Fibroblast of villous mesenchyme (primary cell): ENCODE results near the gene HTR2A. TPM values are rescaled to one million over a fixed set of nuclear protein-coding genes. Genes with fewer than 3 reads are reported as not detected.

Experiments
- DNase-seq: peaks from one replicate; pipeline ENCODE4 v3.0.0-alpha.2; 2010; ENCODE audit warnings: low read depth
- H3K4me3 ChIP-seq: 2 replicates; pipeline ENCODE4 v1.5.1; 2011; ENCODE audit warnings: low read depth, mild to moderate bottlenecking, low read length
- total RNA-seq: library from RNA; depleted of rRNA; stranded (reverse); fragments of >200 nt; gene quantifications from 2 replicates; pipeline ENCODE4 v1.2.3, GENCODE V29; 2012
- TF ChIP-seq, protein P1 (sequence below): IDR thresholded peaks from 2 replicates; pipeline ENCODE4 v1.5.1; 2012; ENCODE audit warnings: low read depth, mild to moderate bottlenecking, low read length; ENCODE audit not compliant: insufficient read depth

HTR2A gene
- total RNA-seq, 1 donor = not detected

DNA sequence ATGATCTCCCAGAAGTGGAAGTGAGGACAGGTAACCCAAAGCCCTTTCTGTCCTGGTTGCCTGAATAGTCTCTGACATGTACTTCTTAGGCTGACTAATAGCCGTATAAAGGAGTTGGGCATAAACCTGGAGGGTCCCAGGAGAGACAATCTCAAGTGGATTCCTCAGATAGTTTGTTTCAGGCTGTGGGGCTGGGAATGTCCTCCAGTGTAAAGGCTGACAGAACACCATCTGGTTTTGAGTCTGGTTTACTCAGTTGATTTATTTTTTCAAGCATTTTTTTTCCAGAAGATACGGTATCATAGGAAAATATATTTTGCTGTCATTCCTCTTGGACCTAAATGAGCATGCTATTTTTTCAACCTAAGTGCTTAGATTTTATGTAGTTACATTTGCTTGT, 15.2 kb downstream of the HTR2A start:
- H3K4me3 ChIP-seq = no peak overlapping the region
- DNase-seq = no peak
- TF ChIP-seq, protein P1, sequence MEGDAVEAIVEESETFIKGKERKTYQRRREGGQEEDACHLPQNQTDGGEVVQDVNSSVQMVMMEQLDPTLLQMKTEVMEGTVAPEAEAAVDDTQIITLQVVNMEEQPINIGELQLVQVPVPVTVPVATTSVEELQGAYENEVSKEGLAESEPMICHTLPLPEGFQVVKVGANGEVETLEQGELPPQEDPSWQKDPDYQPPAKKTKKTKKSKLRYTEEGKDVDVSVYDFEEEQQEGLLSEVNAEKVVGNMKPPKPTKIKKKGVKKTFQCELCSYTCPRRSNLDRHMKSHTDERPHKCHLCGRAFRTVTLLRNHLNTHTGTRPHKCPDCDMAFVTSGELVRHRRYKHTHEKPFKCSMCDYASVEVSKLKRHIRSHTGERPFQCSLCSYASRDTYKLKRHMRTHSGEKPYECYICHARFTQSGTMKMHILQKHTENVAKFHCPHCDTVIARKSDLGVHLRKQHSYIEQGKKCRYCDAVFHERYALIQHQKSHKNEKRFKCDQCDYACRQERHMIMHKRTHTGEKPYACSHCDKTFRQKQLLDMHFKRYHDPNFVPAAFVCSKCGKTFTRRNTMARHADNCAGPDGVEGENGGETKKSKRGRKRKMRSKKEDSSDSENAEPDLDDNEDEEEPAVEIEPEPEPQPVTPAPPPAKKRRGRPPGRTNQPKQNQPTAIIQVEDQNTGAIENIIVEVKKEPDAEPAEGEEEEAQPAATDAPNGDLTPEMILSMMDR = no peak

DNA sequence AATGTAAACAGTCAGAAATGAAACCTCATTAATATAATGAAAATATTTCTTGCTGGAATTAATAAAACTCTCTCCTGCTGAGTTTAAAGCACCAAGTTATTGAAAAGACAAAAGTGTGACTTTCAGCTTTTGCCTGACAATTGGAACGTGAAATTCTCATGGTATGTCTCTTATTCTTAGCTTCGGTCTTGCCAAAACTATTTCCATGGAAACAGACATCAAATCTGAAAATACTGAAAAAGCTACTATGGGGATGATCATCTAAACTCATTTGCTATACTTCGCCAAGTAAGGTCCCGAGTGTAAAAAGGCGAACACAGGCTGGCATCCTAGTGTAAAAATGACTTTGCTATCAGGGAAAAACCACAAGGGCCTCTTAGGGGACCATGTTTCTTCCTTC, 22.8 kb downstream of the HTR2A start:
- no peak for DNase-seq
- TF ChIP-seq, protein P1 = no peak

DNA sequence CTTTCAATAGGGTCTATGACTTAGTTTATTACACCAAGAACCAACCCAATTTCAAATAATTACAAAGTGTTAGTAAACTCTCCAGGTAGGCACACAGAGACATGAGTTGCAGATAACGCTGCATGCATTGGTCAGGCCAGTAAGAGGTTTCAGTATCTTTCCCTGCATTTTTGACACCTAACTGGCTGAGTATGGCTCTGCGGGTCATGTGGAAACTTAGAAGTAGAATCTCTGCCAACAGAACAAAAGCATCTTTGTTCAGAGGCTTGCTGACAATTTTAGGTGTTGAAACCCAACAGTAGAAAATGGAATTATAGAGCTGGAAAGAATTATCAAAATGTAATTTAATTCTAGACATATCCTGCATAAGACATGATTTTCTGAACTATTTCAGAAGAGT, 25.3 kb downstream of the HTR2A start:
- TF ChIP-seq, protein P1 = no peak
- no peak for DNase-seq
- no peak overlapping the region for H3K4me3 ChIP-seq

More for the DNA sequence above, 22.8 kb downstream of the HTR2A start:
- H3K4me3 ChIP-seq = no peak overlapping the region

DNA sequence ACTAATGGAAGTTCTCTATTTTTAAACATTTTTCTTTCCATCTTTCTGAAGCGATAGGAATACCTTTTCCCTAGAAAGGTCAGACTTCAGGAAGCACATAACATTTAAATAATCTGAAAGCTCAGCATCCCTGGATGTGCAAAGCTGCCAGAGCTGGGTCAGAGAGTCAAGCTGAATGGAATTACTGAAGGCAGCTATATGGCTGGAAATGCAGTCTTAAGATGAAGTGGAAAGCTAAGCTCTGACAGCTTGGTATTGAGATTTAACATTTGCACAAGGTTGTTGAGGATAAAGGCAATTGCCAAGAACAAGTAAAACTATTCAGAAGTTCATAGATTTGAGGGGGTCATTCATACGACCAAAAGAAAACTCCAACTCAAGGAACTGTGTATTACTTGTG, 28.8 kb downstream of the HTR2A start:
- no peak for DNase-seq
- TF ChIP-seq, protein P1 = no peak
- H3K4me3 ChIP-seq = no peak overlapping the region

DNA sequence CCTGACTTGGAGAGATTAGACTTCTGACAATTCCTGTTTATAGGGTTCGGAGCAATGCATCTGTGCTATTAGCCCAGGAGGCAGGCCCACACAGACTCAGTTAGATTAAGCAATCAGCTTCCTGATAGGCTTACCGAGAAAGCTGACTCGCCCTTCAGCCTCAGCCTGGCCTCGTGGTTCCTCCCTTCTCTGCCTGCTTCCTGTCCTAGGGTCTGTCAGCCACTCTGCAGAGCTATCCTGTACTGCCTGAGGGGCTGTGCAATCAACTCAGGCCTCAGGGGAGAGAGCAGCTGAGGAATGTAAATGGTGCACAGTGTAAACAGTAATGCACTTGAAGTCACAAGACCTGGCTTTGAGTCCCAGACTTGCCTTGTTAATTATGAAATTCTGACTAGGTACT, 30.7 kb downstream of the HTR2A start:
- peak; percentile 90 for DNase-seq
- H3K4me3 ChIP-seq = no peak overlapping the region
- TF ChIP-seq, protein P1 = no peak

DNA sequence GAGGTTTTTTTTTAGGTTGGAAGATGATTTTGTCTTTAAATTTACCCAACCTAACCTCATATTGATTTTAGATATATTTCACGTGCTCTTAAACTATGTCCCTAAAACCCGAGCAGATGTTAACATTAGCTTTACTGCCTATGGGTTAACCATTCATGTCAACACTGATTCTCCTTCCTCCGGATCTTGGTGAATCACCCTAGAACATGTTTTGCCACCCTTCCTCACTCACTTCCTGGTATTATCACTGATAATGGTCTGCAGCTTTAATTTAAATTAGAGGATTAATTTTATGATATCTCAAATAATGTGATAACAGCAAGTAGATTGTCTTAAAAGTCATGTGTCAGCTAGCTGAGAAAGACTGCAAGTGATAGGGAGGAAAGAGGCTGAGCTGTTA, 31.9 kb downstream of the HTR2A start:
- TF ChIP-seq, protein P1 = no peak
- no peak overlapping the region for H3K4me3 ChIP-seq
- DNase-seq = no peak

DNA sequence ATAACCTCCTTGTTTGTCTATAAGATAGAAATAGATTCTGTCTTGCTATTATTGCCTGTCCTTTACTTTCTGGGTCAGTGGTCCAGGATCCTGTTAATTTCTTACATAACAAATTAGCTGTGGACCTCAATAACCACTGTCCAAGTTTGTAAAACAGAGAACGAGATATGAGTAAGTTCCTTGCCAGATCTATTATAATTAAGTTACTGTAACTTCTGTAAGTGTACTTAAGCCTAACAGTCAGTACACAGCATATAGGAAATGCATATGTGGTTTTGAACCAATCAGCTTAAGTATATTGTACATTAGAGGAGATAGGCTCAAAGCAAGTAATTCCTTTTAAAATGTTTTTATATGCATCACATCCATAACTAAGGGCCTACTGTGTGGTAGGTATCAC, 34.9 kb downstream of the HTR2A start:
- TF ChIP-seq, protein P1 = no peak
- no peak for DNase-seq
- H3K4me3 ChIP-seq = no peak overlapping the region
